Stimulated activated CD4-positive, alpha-beta T cell treated with anti-CD3 and anti-CD28 coated beads, Interleukin-1b, Interleukin-23, amount 100 ng/mL, for 1 hour (primary cell): ENCODE results near the gene GOT1.

ENCODE experiments used
- DNase-seq, 2 donors: peaks; one replicate each; pipeline ENCODE4 v3.0.0-alpha.2; 2020; ENCODE audit warnings: low read depth in 2 of 2

The GOT1 gene

GRCh38 chr10:99395750-99396445 is 34.5 kb downstream of the GOT1 start:
- no peak for DNase-seq

GRCh38 chr10:99394761-99395386 is 35.5 kb downstream of the GOT1 start:
- no peak for DNase-seq

GRCh38 chr10:99394256-99394655 is 36.2 kb downstream of the GOT1 start:
- no peak for DNase-seq

- DNase-seq, result no peak
Measured at GRCh38 chr10:99393683-99394082, 36.7 kb downstream of the GOT1 start.

GRCh38 chr10:99393036-99393435 is 37.4 kb downstream of the GOT1 start:
- DNase-seq, result no peak

- no peak for DNase-seq
Measured at GRCh38 chr10:99391346-99391745, 39.1 kb downstream of the GOT1 start.

- no peak for DNase-seq
Measured at GRCh38 chr10:99389729-99390480, 40.5 kb downstream of the GOT1 start.

- DNase-seq, result no peak
Measured at GRCh38 chr10:99387541-99387940, 42.9 kb downstream of the GOT1 start.

GRCh38 chr10:99387071-99387470 is 43.4 kb downstream of the GOT1 start:
- no peak for DNase-seq

GRCh38 chr10:99382176-99382575 is 48.2 kb downstream of the GOT1 start:
- DNase-seq, result no peak

- DNase-seq, result no peak
Measured at GRCh38 chr10:99375426-99375825, 55.0 kb downstream of the GOT1 start.

GRCh38 chr10:99374972-99375371 is 55.5 kb downstream of the GOT1 start:
- no peak for DNase-seq

GRCh38 chr10:99374526-99374925 is 55.9 kb downstream of the GOT1 start:
- DNase-seq, result no peak

GRCh38 chr10:99372546-99373271 is 57.7 kb downstream of the GOT1 start:
- no peak for DNase-seq

GRCh38 chr10:99370993-99371392 is 59.4 kb downstream of the GOT1 start:
- no peak for DNase-seq

- DNase-seq, result no peak
Measured at GRCh38 chr10:99369551-99369950, 60.9 kb downstream of the GOT1 start.

- DNase-seq, result no peak
Measured at GRCh38 chr10:99369126-99369525, 61.3 kb downstream of the GOT1 start.

- no peak for DNase-seq
Measured at GRCh38 chr10:99368646-99369045, 61.8 kb downstream of the GOT1 start.

GRCh38 chr10:99366666-99367065 is 63.8 kb downstream of the GOT1 start:
- no peak for DNase-seq

GRCh38 chr10:99365736-99366135 is 64.7 kb downstream of the GOT1 start:
- DNase-seq, result no peak

- DNase-seq, result no peak
Measured at GRCh38 chr10:99365311-99365710, 65.1 kb downstream of the GOT1 start.

GRCh38 chr10:99364125-99364524 is 66.3 kb downstream of the GOT1 start:
- no peak for DNase-seq
